Stimulated activated CD4-positive, alpha-beta T cell treated with anti-CD3 and anti-CD28 coated beads, TNF-alpha, amount 100 ng/mL, for 24 hours (primary cell): Measurements from ENCODE around the gene HOXB6.

ENCODE experiments used
- DNase-seq, 3 experiments: peaks; one replicate each; pipeline ENCODE4 v3.0.0-alpha.2; 2020; ENCODE audit warnings: low read depth in 3 of 3

HOXB6 gene

GRCh38 chr17:48604770-48605329 lies at the start of gene HOXB6:
HOXB6 (minus strand) TSS chr17:48604986; CDS start chr17:48598150, 6,836 bp downstream.
- DNase-seq: no peak

GRCh38 chr17:48649741-48650140 lies 45.0 kb upstream of the HOXB6 start:
- DNase-seq: no peak

- no peak for DNase-seq
Observed at GRCh38 chr17:48647963-48648245, 43.1 kb upstream of the HOXB6 start.

- DNase-seq: no peak
Observed at GRCh38 chr17:48647103-48647962, 42.5 kb upstream of the HOXB6 start.

- DNase-seq: no peak
Observed at GRCh38 chr17:48646183-48647102, 41.7 kb upstream of the HOXB6 start.

- DNase-seq: no peak
Observed at GRCh38 chr17:48645639-48646182, 40.9 kb upstream of the HOXB6 start.

- no peak for DNase-seq
Observed at GRCh38 chr17:48644910-48645557, 40.2 kb upstream of the HOXB6 start.

GRCh38 chr17:48644159-48644558 lies 39.4 kb upstream of the HOXB6 start:
- DNase-seq: no peak

- no peak for DNase-seq
Observed at GRCh38 chr17:48643697-48644012, 38.9 kb upstream of the HOXB6 start.

GRCh38 chr17:48642843-48643696 lies 38.3 kb upstream of the HOXB6 start:
- DNase-seq: no peak

- DNase-seq: no peak
Observed at GRCh38 chr17:48642059-48642842, 37.5 kb upstream of the HOXB6 start.

- DNase-seq: no peak
Observed at GRCh38 chr17:48641541-48642058, 36.8 kb upstream of the HOXB6 start.

- DNase-seq: no peak
Observed at GRCh38 chr17:48640858-48641180, 36.0 kb upstream of the HOXB6 start.

- no peak for DNase-seq
Observed at GRCh38 chr17:48639982-48640857, 35.4 kb upstream of the HOXB6 start.

- DNase-seq: no peak
Observed at GRCh38 chr17:48639136-48639535, 34.4 kb upstream of the HOXB6 start.

GRCh38 chr17:48637323-48638260 lies 32.8 kb upstream of the HOXB6 start:
- no peak for DNase-seq

- peak in 2 of 3 experiments; percentile 51 to 82 for DNase-seq
Observed at GRCh38 chr17:48636177-48637018, 31.6 kb upstream of the HOXB6 start.
